Measurements from ENCODE around the gene TOX2. TPM values are rescaled to one million over a fixed set of nuclear protein-coding genes. Genes with fewer than 3 reads are reported as not detected.

TOX2 gene
- polyA plus RNA-seq, 3 donors, result 0.39 to 0.56 (median 0.47) TPM

DNA sequence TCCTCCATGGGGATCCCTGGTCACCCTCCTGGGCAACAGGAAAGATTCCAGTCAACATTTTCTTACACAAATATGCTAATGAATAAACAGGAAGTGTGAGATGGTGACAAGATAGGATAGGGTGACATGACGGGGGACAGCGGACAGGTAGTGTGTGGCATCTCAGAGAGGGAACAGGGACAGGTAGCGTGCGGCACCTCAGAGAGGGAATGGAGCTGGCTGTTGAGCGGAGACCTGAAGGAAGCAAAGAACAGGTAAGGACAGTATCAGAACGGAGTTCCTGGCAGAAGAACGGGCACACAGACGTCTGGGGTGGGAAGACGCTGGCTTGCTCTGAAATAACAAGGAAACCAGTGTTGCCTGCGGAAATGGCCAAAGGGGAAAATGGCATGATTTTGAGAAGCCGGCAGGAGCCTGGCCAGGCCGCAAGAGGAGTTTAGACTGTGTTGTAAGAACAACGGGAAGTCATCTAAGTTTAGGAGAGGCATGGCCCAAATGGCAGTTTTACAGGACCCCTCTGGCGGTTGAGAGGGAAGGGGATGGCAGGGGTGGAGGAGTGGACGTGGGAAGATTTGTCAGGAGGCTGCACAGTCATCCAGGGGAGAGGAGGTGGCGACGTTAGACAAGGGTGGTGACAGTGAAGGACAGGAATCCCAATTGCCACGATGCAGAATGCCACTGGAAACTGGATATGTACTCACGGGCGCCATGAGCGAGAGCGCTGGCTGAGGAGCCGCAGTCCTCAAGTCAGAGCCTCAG, 160.7 kb downstream of the TOX2 start:
- Histone ChIP-seq H3K4me1 (ENCODE audit: control insufficient read depth in 1 of 2, insufficient read depth in 2 of 2, low read length in 2 of 2) (peaks cover 54 to 62% of the 10 kb centered on the region in 2 donors), H3K27me3 (ENCODE audit: control insufficient read depth in 2 of 2, insufficient read depth in 2 of 2, low read length in 2 of 2) (no peaks in the 10 kb centered on the region), H3K4me3 (replicated peaks in 1 of 3; ENCODE audit: low read depth in 2 of 3, low read length in 3 of 3) (peak overlapping the region in 1 of 3 experiments; percentile 23), H2AFZ (ENCODE audit: insufficient read depth, low read depth, low read length, poor library complexity, severe bottlenecking) (peak overlapping the region; percentile 27), H3K36me3 (replicated peaks in 1 of 2; ENCODE audit: control insufficient read depth in 1 of 2, insufficient read depth in 2 of 2, low read length in 2 of 2) (no peaks in the 10 kb centered on the region), H3K9ac (ENCODE audit: insufficient read depth, low read length, poor library complexity, severe bottlenecking) (peak overlapping the region; percentile 10), H3K27ac (ENCODE audit: low read depth in 1 of 2, low read length in 2 of 2) (peak overlapping the region; percentile 38 to 78), H4K20me1 (ENCODE audit: insufficient read depth, low read length) (no peaks in the 10 kb centered on the region), H3K9me3 (replicated peaks in 1 of 2; ENCODE audit: control insufficient read depth in 1 of 2, insufficient read depth in 1 of 2, low read length in 2 of 2) (no peaks in the 10 kb centered on the region), H3K4me2 (replicated peaks; ENCODE audit: extremely low read depth, low read length, poor library complexity, severe bottlenecking) (peak overlapping the region; percentile 48), H3K79me2 (ENCODE audit: insufficient read depth, low read length) (no peaks in the 10 kb centered on the region)
- Mint-ChIP-seq H3K36me3 (no peaks in the 10 kb centered on the region), H3K27me3 (ENCODE audit: low read depth in 3 of 3) (peaks cover 2 to 14% (median 4%) of the 10 kb centered on the region in 3 donors), H3K27ac (peak overlapping the region in 6 of 7 donors; percentile 71 to 94 (median 86)), H3K4me3 (peak overlapping the region; percentile 16 to 66), H3K4me1 (peaks cover 51% of the 10 kb centered on the region), H3K9me3 (peaks cover 0 to 3% (median 0%) of the 10 kb centered on the region in 7 donors)
- WGBS (ENCODE audit: insufficient coverage), result 77% methylated on average over 23 of the region's 23 CpGs
- intact Hi-C loops (cut with micrococcal nuclease), result loop anchor here in 1 of 2 donors (10.0 kb wide), 1 partner anchor 141 kb away; no protein-coding TSS in a partner anchor
- TF ChIP-seq, protein P1, sequence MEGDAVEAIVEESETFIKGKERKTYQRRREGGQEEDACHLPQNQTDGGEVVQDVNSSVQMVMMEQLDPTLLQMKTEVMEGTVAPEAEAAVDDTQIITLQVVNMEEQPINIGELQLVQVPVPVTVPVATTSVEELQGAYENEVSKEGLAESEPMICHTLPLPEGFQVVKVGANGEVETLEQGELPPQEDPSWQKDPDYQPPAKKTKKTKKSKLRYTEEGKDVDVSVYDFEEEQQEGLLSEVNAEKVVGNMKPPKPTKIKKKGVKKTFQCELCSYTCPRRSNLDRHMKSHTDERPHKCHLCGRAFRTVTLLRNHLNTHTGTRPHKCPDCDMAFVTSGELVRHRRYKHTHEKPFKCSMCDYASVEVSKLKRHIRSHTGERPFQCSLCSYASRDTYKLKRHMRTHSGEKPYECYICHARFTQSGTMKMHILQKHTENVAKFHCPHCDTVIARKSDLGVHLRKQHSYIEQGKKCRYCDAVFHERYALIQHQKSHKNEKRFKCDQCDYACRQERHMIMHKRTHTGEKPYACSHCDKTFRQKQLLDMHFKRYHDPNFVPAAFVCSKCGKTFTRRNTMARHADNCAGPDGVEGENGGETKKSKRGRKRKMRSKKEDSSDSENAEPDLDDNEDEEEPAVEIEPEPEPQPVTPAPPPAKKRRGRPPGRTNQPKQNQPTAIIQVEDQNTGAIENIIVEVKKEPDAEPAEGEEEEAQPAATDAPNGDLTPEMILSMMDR (IDR thresholded peaks at IDR 0.05), result no peak
- peak; percentile 43 to 69 (median 45) for DNase-seq

DNA sequence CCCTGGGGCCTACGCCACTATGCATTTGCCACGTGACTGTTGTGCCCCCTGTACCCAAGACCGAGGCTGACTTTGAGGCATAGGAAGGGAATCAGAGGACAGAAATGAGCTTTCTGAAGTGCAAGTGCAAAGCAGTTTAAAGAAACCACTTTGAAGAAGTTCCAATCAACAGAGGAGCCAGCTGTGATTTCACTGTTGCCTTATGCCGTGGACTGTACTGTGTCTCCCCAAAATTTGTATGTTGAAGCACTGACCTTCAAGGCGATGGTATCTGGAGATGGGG, 161.2 kb downstream of the TOX2 start:
- 94% methylated on average over 4 of the region's 5 CpGs for WGBS (ENCODE audit: insufficient coverage)
- peak overlapping the region in 1 of 3 experiments; percentile 23 for H3K4me3 ChIP-seq (replicated peaks in 1 of 3; ENCODE audit: low read depth in 2 of 3, low read length in 3 of 3)
- Mint-ChIP-seq H3K36me3 (no peaks in the 10 kb centered on the region), H3K9me3 (peaks cover 0 to 3% (median 0%) of the 10 kb centered on the region in 7 donors), H3K4me1 (peaks cover 50% of the 10 kb centered on the region), H3K27me3 (ENCODE audit: low read depth in 3 of 3) (peaks cover 2 to 13% (median 4%) of the 10 kb centered on the region in 3 donors), H3K27ac (peak overlapping the region in 2 of 7 donors; percentile 50 to 94), H3K4me3 (no peak overlapping the region)
- H3K9ac ChIP-seq (ENCODE audit: insufficient read depth, low read length, poor library complexity, severe bottlenecking), result no peak overlapping the region
- DNase-seq, result no peak
- peaks cover 49 to 57% of the 10 kb centered on the region in 2 donors for H3K4me1 ChIP-seq (ENCODE audit: control insufficient read depth in 1 of 2, insufficient read depth in 2 of 2, low read length in 2 of 2)
- H3K4me2 ChIP-seq (replicated peaks; ENCODE audit: extremely low read depth, low read length, poor library complexity, severe bottlenecking), result peak overlapping the region; percentile 48
- no peaks in the 10 kb centered on the region for H3K27me3 ChIP-seq (ENCODE audit: control insufficient read depth in 2 of 2, insufficient read depth in 2 of 2, low read length in 2 of 2)
- no peaks in the 10 kb centered on the region for H3K79me2 ChIP-seq (ENCODE audit: insufficient read depth, low read length)
- H3K36me3 ChIP-seq (replicated peaks in 1 of 2; ENCODE audit: control insufficient read depth in 1 of 2, insufficient read depth in 2 of 2, low read length in 2 of 2), result no peaks in the 10 kb centered on the region
- H3K27ac ChIP-seq (ENCODE audit: low read depth in 1 of 2, low read length in 2 of 2), result peak overlapping the region; percentile 5 to 78
- intact Hi-C loops (cut with micrococcal nuclease), result loop anchor here in 1 of 2 donors (10.0 kb wide), 1 partner anchor 141 kb away; no protein-coding TSS in a partner anchor
- H3K9me3 ChIP-seq (replicated peaks in 1 of 2; ENCODE audit: control insufficient read depth in 1 of 2, insufficient read depth in 1 of 2, low read length in 2 of 2), result no peaks in the 10 kb centered on the region
- H2AFZ ChIP-seq (ENCODE audit: insufficient read depth, low read depth, low read length, poor library complexity, severe bottlenecking), result no peak overlapping the region
- H4K20me1 ChIP-seq (ENCODE audit: insufficient read depth, low read length), result no peaks in the 10 kb centered on the region
- TF ChIP-seq, protein P1 (IDR thresholded peaks at IDR 0.05), result no peak
